Measurements from ENCODE around the gene CFD.
A peak's percentile ranks its signal among the peaks of the same experiment; 100 is the strongest.
"Not testable (repeated sequence)": the region's sequence is repeated elsewhere in the genome, so short reads cannot be mapped to it uniquely, and the experiment has no call there.

The CFD gene

GRCh38 chr19:858868-859843, at the start of gene CFD:
TSS of gene CFD (plus strand) at chr19:859664. CDS start at chr19:859690, 26 bp downstream.
- no peak for DNase-seq

- DNase-seq, result no peak
These were observed 49.2 kb upstream of the CFD start for GRCh38 chr19:810077-810855.

- DNase-seq, result peak in 1 of 2 experiments; percentile 43
These were observed 48.5 kb upstream of the CFD start for GRCh38 chr19:810883-811489.

- no peak for DNase-seq
These were observed 47.9 kb upstream of the CFD start for GRCh38 chr19:811506-812048.

- peak in 1 of 2 experiments; percentile 44 for DNase-seq
These were observed 47.3 kb upstream of the CFD start for GRCh38 chr19:812049-812746.

- DNase-seq, result no peak
These were observed 46.7 kb upstream of the CFD start for GRCh38 chr19:812747-813218.

GRCh38 chr19:813219-814151, 46.0 kb upstream of the CFD start:
- DNase-seq, result peak in 1 of 2 experiments; percentile 51

GRCh38 chr19:814152-815078, 45.0 kb upstream of the CFD start:
- peak in 1 of 2 experiments; percentile 63 for DNase-seq

- DNase-seq, result peak in 1 of 2 experiments; percentile 57
These were observed 44.2 kb upstream of the CFD start for GRCh38 chr19:815079-815774.

GRCh38 chr19:815775-816499, 43.5 kb upstream of the CFD start:
- DNase-seq, result no peak

- no peak for DNase-seq
These were observed 43.0 kb upstream of the CFD start for GRCh38 chr19:816500-816857.

- DNase-seq, result not testable (repeated sequence)
These were observed 39.3 kb upstream of the CFD start for GRCh38 chr19:820212-820611.

GRCh38 chr19:821231-821824, 38.1 kb upstream of the CFD start:
- DNase-seq, result no peak

GRCh38 chr19:821825-822503, 37.5 kb upstream of the CFD start, which contains the start of gene PLPPR3:
TSS of gene PLPPR3 (minus strand) at chr19:821955. CDS start at chr19:821559, 396 bp downstream.
- DNase-seq, result no peak

GRCh38 chr19:823565-824121, 35.8 kb upstream of the CFD start:
- no peak for DNase-seq

GRCh38 chr19:824885-825284, 34.6 kb upstream of the CFD start:
- DNase-seq, result no peak
